HG03039 (cell line): ENCODE data around the gene PIK3R4.

Experiments
- ATAC-seq: cut with Tn5 transposase; IDR thresholded peaks from one replicate; pipeline ENCODE4 v1.9.1; 2021; ENCODE audit warnings: mild to moderate bottlenecking, moderate library complexity; ENCODE audit not compliant: unreplicated experiment

PIK3R4 gene

GRCh38 chr3:130692455-130692854, 54.2 kb downstream of the PIK3R4 start:
- no peak for ATAC-seq

- ATAC-seq = no peak
Observed at GRCh38 chr3:130688697-130689470, 57.7 kb downstream of the PIK3R4 start.

- no peak for ATAC-seq
Observed at GRCh38 chr3:130688015-130688688, 58.5 kb downstream of the PIK3R4 start.

GRCh38 chr3:130687327-130687726, 59.3 kb downstream of the PIK3R4 start:
- ATAC-seq = no peak

- no peak for ATAC-seq
Observed at GRCh38 chr3:130686833-130687232, 59.8 kb downstream of the PIK3R4 start.

- ATAC-seq = no peak
Observed at GRCh38 chr3:130682131-130682530, 64.5 kb downstream of the PIK3R4 start.

GRCh38 chr3:130679218-130679617, 67.4 kb downstream of the PIK3R4 start:
- no peak for ATAC-seq

- no peak for ATAC-seq
Observed at GRCh38 chr3:130677343-130677742, 69.3 kb downstream of the PIK3R4 start.

- no peak for ATAC-seq
Observed at GRCh38 chr3:130671545-130672312, 74.9 kb downstream of the PIK3R4 start.

- ATAC-seq = no peak
Observed at GRCh38 chr3:130669740-130670139, 76.9 kb downstream of the PIK3R4 start.

GRCh38 chr3:130663092-130663491, 83.5 kb downstream of the PIK3R4 start:
- no peak for ATAC-seq

- no peak for ATAC-seq
Observed at GRCh38 chr3:130662501-130662996, 84.1 kb downstream of the PIK3R4 start.

- ATAC-seq = no peak
Observed at GRCh38 chr3:130661140-130661891, 85.3 kb downstream of the PIK3R4 start.

- ATAC-seq = no peak
Observed at GRCh38 chr3:130659911-130660310, 86.7 kb downstream of the PIK3R4 start.

- no peak for ATAC-seq
Observed at GRCh38 chr3:130658678-130659077, 88.0 kb downstream of the PIK3R4 start.

GRCh38 chr3:130656627-130657026, 90.0 kb downstream of the PIK3R4 start:
- ATAC-seq = no peak

- ATAC-seq = no peak
Observed at GRCh38 chr3:130654921-130655320, 91.7 kb downstream of the PIK3R4 start.

- ATAC-seq = no peak
Observed at GRCh38 chr3:130654091-130654490, 92.5 kb downstream of the PIK3R4 start.

- ATAC-seq = no peak
Observed at GRCh38 chr3:130649061-130649654, 97.5 kb downstream of the PIK3R4 start.

GRCh38 chr3:130648293-130648692, 98.3 kb downstream of the PIK3R4 start:
- no peak for ATAC-seq
